ENCODE data around the gene MMP25. TPM values are rescaled to one million over a fixed set of nuclear protein-coding genes. Genes with fewer than 3 reads are reported as not detected.

The MMP25 gene
- 0.25 TPM for total RNA-seq

GRCh38 chr16:3045758-3046640 lies at the start of gene MMP25:
MMP25 (plus strand) TSS chr16:3046561; CDS start chr16:3046918, 357 bp downstream.
- no peaks in the 10 kb centered on the region for H3K9me3 ChIP-seq
- peaks cover 26% of the 10 kb centered on the region for H3K4me1 ChIP-seq
- no peak for TF ChIP-seq CTCF (IDR thresholded peaks at IDR 0.05)
- no peak for TF ChIP-seq POLR2AphosphoS5 (IDR thresholded peaks at IDR 0.05; ENCODE audit: insufficient read depth in 1 of 2, low read depth in 1 of 2)
- TF ChIP-seq POLR2A (IDR thresholded peaks at IDR 0.05) = no peak
- no peak within 1 kb of the TSS for H3K27ac ChIP-seq
- intact Hi-C loops (cut with DNase I) = no loop called here
- DNase-seq (ENCODE audit: extremely low spot score in 2 of 2) = no peak
- no peaks in the 10 kb centered on the region for H3K36me3 ChIP-seq
- peaks cover 33% of the 10 kb centered on the region for H3K27me3 ChIP-seq
- H3K4me3 ChIP-seq = peak within 1 kb of the TSS; percentile 46 to 51

- no peaks in the 10 kb centered on the region for H3K9me3 ChIP-seq
- H3K4me3 ChIP-seq = no peak overlapping the region
- no peak overlapping the region for H3K27ac ChIP-seq
- no peak for DNase-seq (ENCODE audit: extremely low spot score in 2 of 2)
- intact Hi-C loops (cut with DNase I) = no loop called here
- no peaks in the 10 kb centered on the region for H3K36me3 ChIP-seq
- TF ChIP-seq POLR2AphosphoS5 (IDR thresholded peaks at IDR 0.05; ENCODE audit: insufficient read depth in 1 of 2, low read depth in 1 of 2) (no peak), POLR2A (IDR thresholded peaks at IDR 0.05) (no peak), CTCF (IDR thresholded peaks at IDR 0.05) (no peak)
- H3K4me1 ChIP-seq = peaks cover 3% of the 10 kb centered on the region
- no peaks in the 10 kb centered on the region for H3K27me3 ChIP-seq
Observed at GRCh38 chr16:2999929-3000328, 46.4 kb upstream of the MMP25 start.

- no peak for TF ChIP-seq CTCF (IDR thresholded peaks at IDR 0.05)
- no peak for TF ChIP-seq POLR2AphosphoS5 (IDR thresholded peaks at IDR 0.05; ENCODE audit: insufficient read depth in 1 of 2, low read depth in 1 of 2)
- TF ChIP-seq POLR2A (IDR thresholded peaks at IDR 0.05) = no peak
- Histone ChIP-seq H3K27ac (no peak overlapping the region), H3K9me3 (no peaks in the 10 kb centered on the region), H3K4me1 (peaks cover 5% of the 10 kb centered on the region), H3K4me3 (no peak overlapping the region), H3K36me3 (no peaks in the 10 kb centered on the region), H3K27me3 (no peaks in the 10 kb centered on the region)
- intact Hi-C loops (cut with DNase I) = no loop called here
- no peak for DNase-seq (ENCODE audit: extremely low spot score in 2 of 2)
Observed at GRCh38 chr16:3000540-3000939, 45.8 kb upstream of the MMP25 start.

- DNase-seq (ENCODE audit: extremely low spot score in 2 of 2) = no peak
- H3K27me3 ChIP-seq = no peaks in the 10 kb centered on the region
- TF ChIP-seq CTCF (IDR thresholded peaks at IDR 0.05) = no peak
- TF ChIP-seq POLR2AphosphoS5 (IDR thresholded peaks at IDR 0.05; ENCODE audit: insufficient read depth in 1 of 2, low read depth in 1 of 2) = no peak
- no peak for TF ChIP-seq POLR2A (IDR thresholded peaks at IDR 0.05)
- no peaks in the 10 kb centered on the region for H3K9me3 ChIP-seq
- intact Hi-C loops (cut with DNase I) = no loop called here
- H3K4me1 ChIP-seq = peaks cover 5% of the 10 kb centered on the region
- H3K4me3 ChIP-seq = no peak overlapping the region
- no peaks in the 10 kb centered on the region for H3K36me3 ChIP-seq
- no peak overlapping the region for H3K27ac ChIP-seq
Observed at GRCh38 chr16:3001316-3001715, 45.0 kb upstream of the MMP25 start.
